Natural killer cell (primary cell): ENCODE measurements around the gene TAF7. TPM values are rescaled to one million over a fixed set of nuclear protein-coding genes. Genes with fewer than 3 reads are reported as not detected.
"Not testable (repeated sequence)": the region's sequence is repeated elsewhere in the genome, so short reads cannot be mapped to it uniquely, and the experiment has no call there.

Experiments
- ATAC-seq, 3 donors: fragments of 150-1000 bp in 2 of 3; fragments of 200-7000 bp in 1 of 3; cut with Tn5 transposase; 1 replicate in 1 of 3; 2 replicates in 2 of 3; pipeline ENCODE4 v1.10.0; 2021; ENCODE audit warnings: mild to moderate bottlenecking in 2 of 3, moderate library complexity in 2 of 3
- DNase-seq, 2 donors: peaks; one replicate each; pipeline versions ENCODE4 v3.0.0 to v3.0.0-alpha.2; 2013 to 2021; ENCODE audit warnings: mixed read lengths in 1 of 2
- H3K27ac ChIP-seq: one replicate; pipeline ENCODE4 v1.5.1; 2013; ENCODE audit warnings: mild to moderate bottlenecking, low read length
- H3K27me3 ChIP-seq: one replicate; pipeline ENCODE4 v1.6.1; 2013; ENCODE audit warnings: low read length; ENCODE audit not compliant: control insufficient read depth, insufficient read depth
- H3K36me3 ChIP-seq: one replicate; pipeline ENCODE4 v1.6.1; 2013; ENCODE audit warnings: low read length; ENCODE audit not compliant: control insufficient read depth, insufficient read depth
- H3K4me1 ChIP-seq: one replicate; pipeline ENCODE4 v1.6.1; 2013; ENCODE audit warnings: low read length; ENCODE audit not compliant: control insufficient read depth, insufficient read depth
- H3K4me3 ChIP-seq: one replicate; pipeline ENCODE4 v1.5.1; 2013; ENCODE audit warnings: low read length
- H3K9me3 ChIP-seq: one replicate; pipeline ENCODE4 v1.6.1; 2013; ENCODE audit warnings: low read length; ENCODE audit not compliant: control insufficient read depth, insufficient read depth
- H3K27ac Mint-ChIP-seq, 2 donors: one replicate each; pipeline ENCODE4 v1.8.0; 2022; ENCODE audit warnings: mild to moderate bottlenecking in 2 of 2, mixed read lengths in 2 of 2, moderate library complexity in 1 of 2
- H3K27me3 Mint-ChIP-seq, 2 donors: one replicate each; pipeline ENCODE4 v1.8.0; 2022; ENCODE audit warnings: low read depth in 2 of 2, mixed read lengths in 2 of 2
- H3K36me3 Mint-ChIP-seq: one replicate; pipeline ENCODE4 v1.8.0; 2022; ENCODE audit warnings: mixed read lengths
- H3K4me1 Mint-ChIP-seq, 2 donors: one replicate each; pipeline ENCODE4 v1.8.0; 2022; ENCODE audit warnings: mixed read lengths in 2 of 2
- H3K4me3 Mint-ChIP-seq: one replicate; pipeline ENCODE4 v1.8.0; 2022; ENCODE audit warnings: mild to moderate bottlenecking, moderate library complexity, mixed read lengths
- H3K9me3 Mint-ChIP-seq, 2 donors: one replicate each; pipeline ENCODE4 v1.8.0; 2022; ENCODE audit warnings: mixed read lengths in 2 of 2
- WGBS: methylation state at CpG from one replicate; pipeline ENCODE4 v1.1.7; 2013; ENCODE audit warnings: missing lambda C conversion rate; ENCODE audit not compliant: insufficient coverage; 5-methylcytosine and 5-hydroxymethylcytosine counted together
- intact Hi-C: fragments of 100-400 bp; cut with micrococcal nuclease; formaldehyde crosslinking; loops from one replicate; pipeline ENCODE4 v1.14.2; 2022
- total RNA-seq, 4 donors: library from RNA; stranded (reverse); fragments of 120-200 nt in 1 of 4; gene quantifications; one replicate each; pipeline versions ENCODE4 v1.2.3 to v1.2.4, GENCODE V29; 2013 to 2022
- TF ChIP-seq, protein P1 (sequence below): fragments of 200-600 bp; IDR thresholded peaks from one replicate; pipeline ENCODE4 v1.8.0; 2022; ENCODE audit warnings: antibody characterized with exemption

TAF7 gene
- total RNA-seq, 3 donors from 2014 or later (not counting 1 experiment from before 2014, with no cell fraction given) = 77.3 to 96.1 (median 89.4) TPM

DNA sequence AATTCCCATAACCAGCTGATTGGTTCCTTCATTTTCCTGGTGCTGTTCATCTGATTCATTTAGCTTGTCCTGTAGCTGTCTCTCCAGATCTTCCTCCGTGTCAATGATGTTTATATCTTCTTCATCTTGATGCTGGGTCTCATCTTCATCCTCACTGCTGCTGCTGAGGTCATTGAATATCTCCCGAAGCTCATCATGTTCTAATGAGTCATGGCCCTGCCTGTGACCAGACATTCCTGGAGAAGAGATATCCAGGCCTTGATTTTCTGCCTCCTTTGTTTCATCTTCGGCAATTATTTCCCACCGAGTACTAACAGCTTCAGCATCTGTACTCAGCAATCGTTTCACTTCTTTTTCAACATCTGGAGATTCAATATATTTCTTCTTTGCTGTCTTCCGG, 1.4 kb downstream of the TAF7 start:
- TF ChIP-seq, protein P1, sequence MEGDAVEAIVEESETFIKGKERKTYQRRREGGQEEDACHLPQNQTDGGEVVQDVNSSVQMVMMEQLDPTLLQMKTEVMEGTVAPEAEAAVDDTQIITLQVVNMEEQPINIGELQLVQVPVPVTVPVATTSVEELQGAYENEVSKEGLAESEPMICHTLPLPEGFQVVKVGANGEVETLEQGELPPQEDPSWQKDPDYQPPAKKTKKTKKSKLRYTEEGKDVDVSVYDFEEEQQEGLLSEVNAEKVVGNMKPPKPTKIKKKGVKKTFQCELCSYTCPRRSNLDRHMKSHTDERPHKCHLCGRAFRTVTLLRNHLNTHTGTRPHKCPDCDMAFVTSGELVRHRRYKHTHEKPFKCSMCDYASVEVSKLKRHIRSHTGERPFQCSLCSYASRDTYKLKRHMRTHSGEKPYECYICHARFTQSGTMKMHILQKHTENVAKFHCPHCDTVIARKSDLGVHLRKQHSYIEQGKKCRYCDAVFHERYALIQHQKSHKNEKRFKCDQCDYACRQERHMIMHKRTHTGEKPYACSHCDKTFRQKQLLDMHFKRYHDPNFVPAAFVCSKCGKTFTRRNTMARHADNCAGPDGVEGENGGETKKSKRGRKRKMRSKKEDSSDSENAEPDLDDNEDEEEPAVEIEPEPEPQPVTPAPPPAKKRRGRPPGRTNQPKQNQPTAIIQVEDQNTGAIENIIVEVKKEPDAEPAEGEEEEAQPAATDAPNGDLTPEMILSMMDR = no peak

DNA sequence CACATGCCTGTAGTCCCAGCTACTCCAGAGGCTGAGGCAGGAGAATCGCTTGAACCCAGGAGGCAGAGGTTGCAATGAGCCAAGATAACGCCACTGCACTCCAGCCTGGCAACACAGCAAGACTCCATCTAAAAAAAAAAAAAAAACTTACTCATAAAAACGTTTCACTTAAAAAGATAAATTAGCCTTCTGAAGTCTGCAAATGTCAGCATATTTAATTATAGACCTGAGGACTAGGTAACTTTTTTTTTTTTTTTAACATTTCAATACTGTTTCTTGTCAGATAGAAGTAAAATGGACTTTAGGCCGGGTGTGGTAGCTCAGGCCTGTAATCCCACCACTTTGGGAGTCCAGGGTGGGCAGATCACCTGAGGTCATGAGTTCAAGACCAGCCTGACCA, 3.6 kb downstream of the TAF7 start:
- H3K4me3 Mint-ChIP-seq, H3K27me3 Mint-ChIP-seq, H3K27me3 ChIP-seq, H3K36me3 ChIP-seq, DNase-seq, H3K4me3 ChIP-seq, intact Hi-C loops, ATAC-seq, H3K27ac Mint-ChIP-seq, H3K27ac ChIP-seq: not testable (repeated sequence)
- H3K4me1 ChIP-seq = peaks cover 12% of the 10 kb centered on the region
- Mint-ChIP-seq H3K36me3 (peaks cover 72% of the 10 kb centered on the region), H3K4me1 (peaks cover 31 to 41% of the 10 kb centered on the region in 2 donors), H3K9me3 (peaks cover 26 to 43% of the 10 kb centered on the region in 2 donors)
- peaks cover 65% of the 10 kb centered on the region for H3K9me3 ChIP-seq
- WGBS = 100% methylated on average over 3 of the region's 4 CpGs

More for the DNA sequence above, 1.4 kb downstream of the TAF7 start:
- H3K4me3 ChIP-seq = no peak overlapping the region
- Mint-ChIP-seq H3K4me1 (peaks cover 31 to 41% of the 10 kb centered on the region in 2 donors), H3K27ac (peak overlapping the region; percentile 100), H3K36me3 (peaks cover 64% of the 10 kb centered on the region), H3K4me3 (peak overlapping the region; percentile 99), H3K27me3 (no peaks in the 10 kb centered on the region), H3K9me3 (peaks cover 21 to 32% of the 10 kb centered on the region in 2 donors)
- H3K27ac ChIP-seq = no peak overlapping the region
- H3K36me3 ChIP-seq = peaks cover 7% of the 10 kb centered on the region
- intact Hi-C loops = no loop called here
- no peaks in the 10 kb centered on the region for H3K27me3 ChIP-seq
- no peak for ATAC-seq
- 96% methylated on average over 6 of the region's 6 CpGs for WGBS
- no peak for DNase-seq
- H3K4me1 ChIP-seq = peaks cover 12% of the 10 kb centered on the region
- peaks cover 53% of the 10 kb centered on the region for H3K9me3 ChIP-seq

DNA sequence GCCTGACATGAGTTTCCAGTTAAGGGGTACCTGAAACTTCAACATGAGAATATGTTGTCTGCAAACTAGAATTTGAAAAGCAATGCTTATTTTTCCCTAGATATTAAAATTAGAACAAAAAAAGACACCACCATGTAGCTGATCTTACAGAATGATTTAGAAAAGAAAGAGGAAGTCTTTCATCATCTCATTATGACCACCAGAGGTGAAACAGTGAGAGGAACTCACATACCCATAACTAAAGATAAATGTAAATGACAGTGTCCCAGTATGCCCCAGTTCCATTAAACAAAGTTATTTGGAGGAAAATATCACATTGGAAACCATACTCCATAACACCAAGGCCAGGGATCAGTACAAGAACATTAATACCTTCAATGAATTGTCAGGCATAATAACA, 6.9 kb downstream of the TAF7 start:
- intact Hi-C loops = no loop called here
- H3K4me3 ChIP-seq = no peak overlapping the region
- H3K27ac Mint-ChIP-seq = no peak overlapping the region
- ATAC-seq (no peak), DNase-seq (no peak)
- H3K27me3 Mint-ChIP-seq = no peaks in the 10 kb centered on the region
- no peaks in the 10 kb centered on the region for H3K4me1 ChIP-seq
- no peaks in the 10 kb centered on the region for H3K36me3 ChIP-seq
- TF ChIP-seq, protein P1 = no peak
- peaks cover 11 to 17% of the 10 kb centered on the region in 2 donors for H3K4me1 Mint-ChIP-seq
- no peaks in the 10 kb centered on the region for H3K27me3 ChIP-seq
- peaks cover 60% of the 10 kb centered on the region for H3K36me3 Mint-ChIP-seq
- H3K9me3 Mint-ChIP-seq = peaks cover 19 to 40% of the 10 kb centered on the region in 2 donors
- no peak overlapping the region for H3K4me3 Mint-ChIP-seq
- H3K9me3 ChIP-seq = peaks cover 53% of the 10 kb centered on the region
- no peak overlapping the region for H3K27ac ChIP-seq

DNA sequence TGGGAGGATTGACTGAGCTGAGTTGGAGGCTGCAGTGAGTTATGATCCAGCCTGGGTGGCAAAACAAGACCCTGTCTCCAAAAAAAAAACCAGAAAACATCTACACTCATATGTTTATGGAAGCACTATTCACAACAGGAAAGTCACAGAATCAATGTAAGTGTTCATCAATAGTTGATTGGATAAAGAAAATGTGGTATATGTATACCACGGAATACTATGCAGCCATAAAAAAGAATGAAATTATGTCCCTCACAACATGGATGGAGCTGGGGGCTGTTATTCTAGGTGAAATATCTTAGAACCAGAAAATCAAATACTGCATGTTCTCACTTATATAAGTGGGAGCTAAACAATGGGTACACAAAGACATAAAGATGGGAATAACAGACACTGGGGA, 14.0 kb downstream of the TAF7 start:
- Mint-ChIP-seq H3K27me3 (no peaks in the 10 kb centered on the region), H3K27ac (no peak overlapping the region), H3K36me3 (peaks cover 48% of the 10 kb centered on the region), H3K9me3 (peaks cover 7 to 23% of the 10 kb centered on the region in 2 donors), H3K4me1 (peaks cover 0 to 2% of the 10 kb centered on the region in 2 donors), H3K4me3 (no peak overlapping the region)
- TF ChIP-seq, protein P1 = no peak
- WGBS = no CpG with 5 or more reads among the region's 1 CpG
- ATAC-seq (no peak), DNase-seq (no peak)
- no peaks in the 10 kb centered on the region for H3K27me3 ChIP-seq
- H3K9me3 ChIP-seq = peaks cover 66% of the 10 kb centered on the region
- no peak overlapping the region for H3K4me3 ChIP-seq
- intact Hi-C loops = no loop called here
- H3K36me3 ChIP-seq = no peaks in the 10 kb centered on the region
- no peak overlapping the region for H3K27ac ChIP-seq
- no peaks in the 10 kb centered on the region for H3K4me1 ChIP-seq
